CD4-positive, alpha-beta T cell (primary cell): Measurements from ENCODE around the gene CCDC190. TPM values are rescaled to one million over a fixed set of nuclear protein-coding genes. Genes with fewer than 3 reads are reported as not detected.

Experiments
- ATAC-seq: fragments of 200-7000 bp; cut with Tn5 transposase; one replicate; pipeline ENCODE4 v1.10.0; 2022; ENCODE audit warnings: mild to moderate bottlenecking; ENCODE audit not compliant: poor library complexity
- CTCF ChIA-PET: fragments of 350-600 bp; sonication (Branson Sonifier 250); formaldehyde crosslinking; loops from one replicate; lab custom pipeline; 2021; ENCODE audit warnings: antibody characterized with exemption, inconsistent platforms; lab: Charles Lee
- POLR2A ChIA-PET: fragments of 350-600 bp; sonication (Branson Sonifier 250); formaldehyde crosslinking; loops from one replicate; lab custom pipeline; 2021; ENCODE audit warnings: antibody characterized with exemption, inconsistent platforms; lab: Charles Lee
- DNase-seq, 14 experiments: peaks; one replicate each; pipeline ENCODE4 v3.0.0-alpha.2; 2013 to 2020; ENCODE audit warnings: mixed read lengths in 2 of 14
- H3K27ac ChIP-seq, 2 donors: one replicate each; pipeline versions ENCODE4 v1.5.1 to v1.7.0; 2013; ENCODE audit warnings: low read length in 2 of 2, low read depth in 1 of 2, mild to moderate bottlenecking in 1 of 2
- H3K27me3 ChIP-seq, 2 experiments: 1 replicate in 1 of 2; 2 replicates in 1 of 2; pipeline versions ENCODE4 v1.6.1 to v1.7.0; 2013; ENCODE audit warnings: low read length in 2 of 2, control low read depth in 1 of 2, mild to moderate bottlenecking in 1 of 2, moderate library complexity in 1 of 2; ENCODE audit not compliant: insufficient read depth in 2 of 2, control insufficient read depth in 1 of 2
- H3K36me3 ChIP-seq: one replicate; pipeline ENCODE4 v1.6.1; 2013; ENCODE audit warnings: low read length, control low read depth; ENCODE audit not compliant: insufficient read depth
- H3K4me1 ChIP-seq: one replicate; pipeline ENCODE4 v1.6.1; 2013; ENCODE audit warnings: low read length, control low read depth; ENCODE audit not compliant: insufficient read depth
- H3K4me3 ChIP-seq: one replicate; pipeline ENCODE4 v1.5.1; 2013; ENCODE audit warnings: mild to moderate bottlenecking, low read length, moderate library complexity
- H3K9me3 ChIP-seq, 2 experiments: 1 replicate in 1 of 2; 2 replicates in 1 of 2; pipeline versions ENCODE4 v1.6.1 to v1.7.0; 2013; ENCODE audit warnings: low read length in 2 of 2, mild to moderate bottlenecking in 2 of 2, control low read depth in 1 of 2, moderate library complexity in 1 of 2; ENCODE audit not compliant: control insufficient read depth in 1 of 2, insufficient read depth in 1 of 2
- H3K27ac Mint-ChIP-seq: one replicate; pipeline ENCODE4 v1.8.0; 2020; ENCODE audit warnings: mixed read lengths
- H3K27me3 Mint-ChIP-seq: one replicate; pipeline ENCODE4 v1.8.0; 2021; ENCODE audit warnings: mixed read lengths
- H3K36me3 Mint-ChIP-seq: one replicate; pipeline ENCODE4 v1.8.0; 2021; ENCODE audit warnings: low read depth, mixed read lengths
- H3K4me1 Mint-ChIP-seq: one replicate; pipeline ENCODE4 v1.8.0; 2021; ENCODE audit warnings: low read depth, mixed read lengths
- H3K4me3 Mint-ChIP-seq: one replicate; pipeline ENCODE4 v1.8.0; 2020; ENCODE audit warnings: mild to moderate bottlenecking, mixed read lengths
- H3K9me3 Mint-ChIP-seq: one replicate; pipeline ENCODE4 v1.8.0; 2020; ENCODE audit warnings: mixed read lengths
- CTCF ChIP-seq: fragments of 200-600 bp; IDR thresholded peaks from one replicate; pipeline ENCODE4 v1.8.0; 2022; ENCODE audit warnings: antibody characterized with exemption, mild to moderate bottlenecking
- intact Hi-C, 2 experiments: fragments of 100-400 bp; cut with DNase I in 1 of 2; cut with micrococcal nuclease in 1 of 2; formaldehyde crosslinking; loops; one replicate each; pipeline versions ENCODE4 v1.15.1 to v1.9.0; 2023 to 2025; cut with DNase I, micrococcal nuclease
- total RNA-seq, 174 experiments: library from RNA in 2 of 174; stranded (reverse) in 2 of 174; gene quantifications; one replicate each; pipeline ENCODE4 v1.2.3 and lab custom pipeline; 2021 to 2026

CCDC190 gene
- total RNA-seq, 2 experiments from 2014 or later, result not detected

- H3K27me3 Mint-ChIP-seq, result peaks cover 28% of the 10 kb centered on the region
- ATAC-seq, result no peak
- no peaks in the 10 kb centered on the region for H3K4me1 ChIP-seq
- DNase-seq, result no peak
- no peaks in the 10 kb centered on the region for H3K4me1 Mint-ChIP-seq
- intact Hi-C loops, result no loop called here
- POLR2A ChIA-PET, result no interaction called here
- H3K36me3 Mint-ChIP-seq, result no peaks in the 10 kb centered on the region
- CTCF ChIA-PET, result no interaction called here
- no peaks in the 10 kb centered on the region for H3K36me3 ChIP-seq
- peaks cover 4% of the 10 kb centered on the region for H3K9me3 Mint-ChIP-seq
- TF ChIP-seq CTCF, result no peak
- H3K27ac Mint-ChIP-seq, result no peak overlapping the region
- H3K27ac ChIP-seq, result no peak overlapping the region
- no peak overlapping the region for H3K4me3 ChIP-seq
- H3K9me3 ChIP-seq, result peaks cover 3 to 5% of the 10 kb centered on the region in 2 experiments
- H3K4me3 Mint-ChIP-seq, result no peak overlapping the region
- peaks cover 0 to 2% of the 10 kb centered on the region in 2 experiments for H3K27me3 ChIP-seq
These were observed 16.8 kb downstream of the CCDC190 start for GRCh38 chr1:162844153-162844552.

GRCh38 chr1:162840250-162840839 lies 20.6 kb downstream of the CCDC190 start:
- H3K9me3 ChIP-seq, result peaks cover 5 to 15% of the 10 kb centered on the region in 2 experiments
- H3K36me3 Mint-ChIP-seq, result no peaks in the 10 kb centered on the region
- no peak overlapping the region for H3K27ac Mint-ChIP-seq
- no peaks in the 10 kb centered on the region for H3K27me3 ChIP-seq
- no peak overlapping the region for H3K27ac ChIP-seq
- CTCF ChIA-PET, result no interaction called here
- H3K36me3 ChIP-seq, result no peaks in the 10 kb centered on the region
- H3K27me3 Mint-ChIP-seq, result peaks cover 23% of the 10 kb centered on the region
- ATAC-seq, result no peak
- H3K4me1 Mint-ChIP-seq, result no peaks in the 10 kb centered on the region
- POLR2A ChIA-PET, result no interaction called here
- H3K9me3 Mint-ChIP-seq, result peaks cover 12% of the 10 kb centered on the region
- H3K4me3 ChIP-seq, result no peak overlapping the region
- intact Hi-C loops, result no loop called here
- no peaks in the 10 kb centered on the region for H3K4me1 ChIP-seq
- no peak for DNase-seq
- H3K4me3 Mint-ChIP-seq, result no peak overlapping the region
- TF ChIP-seq CTCF, result no peak

- CTCF ChIA-PET, result no interaction called here
- peaks cover 12% of the 10 kb centered on the region for H3K9me3 Mint-ChIP-seq
- H3K4me3 ChIP-seq, result no peak overlapping the region
- DNase-seq (no peak), ATAC-seq (no peak)
- H3K9me3 ChIP-seq, result peaks cover 5 to 15% of the 10 kb centered on the region in 2 experiments
- intact Hi-C loops, result no loop called here
- H3K27me3 ChIP-seq, result peaks cover 0 to 5% of the 10 kb centered on the region in 2 experiments
- H3K27ac Mint-ChIP-seq, result no peak overlapping the region
- no peak overlapping the region for H3K27ac ChIP-seq
- POLR2A ChIA-PET, result no interaction called here
- peaks cover 19% of the 10 kb centered on the region for H3K27me3 Mint-ChIP-seq
- H3K4me1 Mint-ChIP-seq, result no peaks in the 10 kb centered on the region
- no peak overlapping the region for H3K4me3 Mint-ChIP-seq
- no peaks in the 10 kb centered on the region for H3K4me1 ChIP-seq
- no peak for TF ChIP-seq CTCF
- H3K36me3 ChIP-seq, result no peaks in the 10 kb centered on the region
- H3K36me3 Mint-ChIP-seq, result no peaks in the 10 kb centered on the region
These were observed 22.1 kb downstream of the CCDC190 start for GRCh38 chr1:162838863-162839262.
